ENCODE results near the gene LRRTM4. TPM values are rescaled to one million over a fixed set of nuclear protein-coding genes. Genes with fewer than 3 reads are reported as not detected.

LRRTM4 gene
- polyA plus RNA-seq, 1 of the 3 experiments (the other 2 are of a cell fraction): 0.10 TPM

DNA sequence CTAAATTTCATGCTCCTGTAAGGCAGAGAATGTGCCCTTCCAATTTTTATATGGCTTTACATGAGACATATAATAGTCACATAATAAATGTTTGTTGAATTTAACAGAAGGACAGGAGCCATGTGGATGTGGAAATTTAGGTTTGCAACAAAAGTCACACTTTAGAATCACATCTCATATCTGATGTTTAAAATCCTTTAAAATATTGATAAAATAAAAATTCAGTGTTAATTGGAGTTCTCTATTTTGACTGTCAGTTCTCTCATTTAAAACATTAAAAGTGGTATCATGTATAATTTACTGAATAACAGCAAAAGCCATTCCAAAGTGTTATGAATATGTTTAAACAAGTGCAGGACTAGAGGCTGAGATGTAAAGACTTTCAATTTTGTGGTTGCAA lies 594.1 kb downstream of the LRRTM4 start:
- no peaks in the 10 kb centered on the region for H3K9me2 ChIP-seq
- no peaks in the 10 kb centered on the region for H3K27me3 ChIP-seq (ENCODE audit: insufficient read depth)
- H3K4me3 ChIP-seq (ENCODE audit: low read depth in 2 of 2, low read length in 1 of 2): no peak overlapping the region
- DNase-seq: no peak
- H3K27ac ChIP-seq (ENCODE audit: low read depth in 2 of 2, low read length in 1 of 2): no peak overlapping the region
- no peaks in the 10 kb centered on the region for H3K79me2 ChIP-seq (ENCODE audit: insufficient read depth)
- no peaks in the 10 kb centered on the region for H3F3A ChIP-seq (replicated peaks; ENCODE audit: insufficient read depth)
- H3K36me3 ChIP-seq (replicated peaks in 1 of 2; ENCODE audit: control insufficient read depth in 1 of 2, insufficient read depth in 2 of 2, low read length in 1 of 2): no peaks in the 10 kb centered on the region
- no peaks in the 10 kb centered on the region; a peak in 1 of 4 replicates for H3K4me1 ChIP-seq (ENCODE audit: control insufficient read depth in 1 of 2, insufficient read depth in 2 of 2, low read depth in 1 of 2, low read length in 1 of 2)
- TF ChIP-seq CTCF (IDR thresholded peaks at IDR 0.05): no peak
- TF ChIP-seq PBX3 (IDR thresholded peaks at IDR 0.05): no peak
- TF ChIP-seq MXI1 (IDR thresholded peaks at IDR 0.05; ENCODE audit: low read depth, low read length): no peak
- TF ChIP-seq SMC3 (IDR thresholded peaks at IDR 0.05; ENCODE audit: low read depth, low read length): no peak
- no peak for TF ChIP-seq TEAD4 (IDR thresholded peaks at IDR 0.05; ENCODE audit: borderline replicate concordance, insufficient read depth)
- no peak for TF ChIP-seq GATA2 (CRISPR knock-in tag; IDR thresholded peaks at IDR 0.05)
- no peak for TF ChIP-seq RFX5 (IDR thresholded peaks at IDR 0.05; ENCODE audit: low read length)
- H3K9ac ChIP-seq: no peak overlapping the region
- H3K9me3 ChIP-seq: no peaks in the 10 kb centered on the region
- POLR2A ChIA-PET: no interaction called here
- H4K20me1 ChIP-seq (ENCODE audit: insufficient read depth): no peaks in the 10 kb centered on the region
- H3K4me2 ChIP-seq: no peak overlapping the region
- CTCF ChIA-PET: interaction anchor here (0.8 kb wide), 1 partner anchor 9 kb away, joined by 3 read pairs; no protein-coding TSS in a partner anchor
- no peak overlapping the region for H2AFZ ChIP-seq (ENCODE audit: low read depth)

DNA sequence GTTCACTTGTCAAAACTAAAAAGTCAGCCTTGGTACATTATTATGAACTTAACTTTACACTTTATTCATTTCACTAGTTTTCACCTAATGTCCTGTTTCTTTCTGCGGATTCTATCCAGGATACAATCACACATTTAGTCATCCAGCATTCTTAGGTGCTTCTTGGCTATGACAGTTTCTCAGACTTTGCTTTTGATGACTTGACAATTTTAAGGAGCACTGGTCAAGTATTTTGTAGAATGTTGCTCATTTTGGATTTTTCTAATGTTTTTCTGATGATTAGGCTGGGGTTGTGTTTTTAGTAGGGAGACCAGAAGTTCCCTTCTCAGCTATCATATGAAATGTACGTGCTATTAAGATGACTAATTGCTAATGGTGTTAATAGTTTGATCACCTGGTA lies 601.2 kb downstream of the LRRTM4 start:
- Histone ChIP-seq H3K4me2 (no peak overlapping the region), H3K27ac (ENCODE audit: low read depth in 2 of 2, low read length in 1 of 2) (no peak overlapping the region), H3F3A (replicated peaks; ENCODE audit: insufficient read depth) (no peaks in the 10 kb centered on the region), H3K4me1 (ENCODE audit: control insufficient read depth in 1 of 2, insufficient read depth in 2 of 2, low read depth in 1 of 2, low read length in 1 of 2) (no peaks in the 10 kb centered on the region), H3K27me3 (ENCODE audit: insufficient read depth) (no peaks in the 10 kb centered on the region), H3K9ac (no peak overlapping the region), H3K9me2 (no peaks in the 10 kb centered on the region), H3K79me2 (ENCODE audit: insufficient read depth) (no peaks in the 10 kb centered on the region), H2AFZ (ENCODE audit: low read depth) (no peak overlapping the region), H3K36me3 (replicated peaks in 1 of 2; ENCODE audit: control insufficient read depth in 1 of 2, insufficient read depth in 2 of 2, low read length in 1 of 2) (no peaks in the 10 kb centered on the region), H4K20me1 (ENCODE audit: insufficient read depth) (no peaks in the 10 kb centered on the region), H3K4me3 (ENCODE audit: low read depth in 2 of 2, low read length in 1 of 2) (no peak overlapping the region), H3K9me3 (no peaks in the 10 kb centered on the region)
- 37% methylated on average over 2 of the region's 2 CpGs for WGBS (ENCODE audit: low lambda C conversion rate)
- POLR2A ChIA-PET: no interaction called here
- no peak for DNase-seq
- CTCF ChIA-PET: no interaction called here
- TF ChIP-seq CTCF (IDR thresholded peaks at IDR 0.05) (no peak), MAX (IDR thresholded peaks at IDR 0.05; ENCODE audit: low read depth) (no peak), EP300 (IDR thresholded peaks at IDR 0.05; ENCODE audit: borderline replicate concordance in 1 of 2, low read depth in 1 of 2, low read length in 1 of 2) (no peak), ELF1 (IDR thresholded peaks at IDR 0.05) (no peak), GATA2 (CRISPR knock-in tag; IDR thresholded peaks at IDR 0.05) (no peak), FOSL2 (IDR thresholded peaks at IDR 0.05; ENCODE audit: borderline replicate concordance, low read depth) (no peak), POLR2AphosphoS5 (IDR thresholded peaks at IDR 0.05; ENCODE audit: low read depth, low read length) (no peak), JUND (IDR thresholded peaks at IDR 0.05) (no peak), RFX5 (IDR thresholded peaks at IDR 0.05; ENCODE audit: low read length) (no peak), USF1 (IDR thresholded peaks at IDR 0.05; ENCODE audit: borderline replicate concordance, low read depth) (no peak), FOXJ3 (CRISPR knock-in tag; IDR thresholded peaks at IDR 0.05) (no peak), EZH2phosphoT487 (IDR thresholded peaks at IDR 0.05; ENCODE audit: borderline replicate concordance, low read depth) (no peak), SIN3A (IDR thresholded peaks at IDR 0.05; ENCODE audit: borderline replicate concordance, low read depth, low read length) (no peak), MEF2A (IDR thresholded peaks at IDR 0.05; ENCODE audit: borderline replicate concordance, low read depth) (no peak)
- TF ChIP-seq, protein P1, sequence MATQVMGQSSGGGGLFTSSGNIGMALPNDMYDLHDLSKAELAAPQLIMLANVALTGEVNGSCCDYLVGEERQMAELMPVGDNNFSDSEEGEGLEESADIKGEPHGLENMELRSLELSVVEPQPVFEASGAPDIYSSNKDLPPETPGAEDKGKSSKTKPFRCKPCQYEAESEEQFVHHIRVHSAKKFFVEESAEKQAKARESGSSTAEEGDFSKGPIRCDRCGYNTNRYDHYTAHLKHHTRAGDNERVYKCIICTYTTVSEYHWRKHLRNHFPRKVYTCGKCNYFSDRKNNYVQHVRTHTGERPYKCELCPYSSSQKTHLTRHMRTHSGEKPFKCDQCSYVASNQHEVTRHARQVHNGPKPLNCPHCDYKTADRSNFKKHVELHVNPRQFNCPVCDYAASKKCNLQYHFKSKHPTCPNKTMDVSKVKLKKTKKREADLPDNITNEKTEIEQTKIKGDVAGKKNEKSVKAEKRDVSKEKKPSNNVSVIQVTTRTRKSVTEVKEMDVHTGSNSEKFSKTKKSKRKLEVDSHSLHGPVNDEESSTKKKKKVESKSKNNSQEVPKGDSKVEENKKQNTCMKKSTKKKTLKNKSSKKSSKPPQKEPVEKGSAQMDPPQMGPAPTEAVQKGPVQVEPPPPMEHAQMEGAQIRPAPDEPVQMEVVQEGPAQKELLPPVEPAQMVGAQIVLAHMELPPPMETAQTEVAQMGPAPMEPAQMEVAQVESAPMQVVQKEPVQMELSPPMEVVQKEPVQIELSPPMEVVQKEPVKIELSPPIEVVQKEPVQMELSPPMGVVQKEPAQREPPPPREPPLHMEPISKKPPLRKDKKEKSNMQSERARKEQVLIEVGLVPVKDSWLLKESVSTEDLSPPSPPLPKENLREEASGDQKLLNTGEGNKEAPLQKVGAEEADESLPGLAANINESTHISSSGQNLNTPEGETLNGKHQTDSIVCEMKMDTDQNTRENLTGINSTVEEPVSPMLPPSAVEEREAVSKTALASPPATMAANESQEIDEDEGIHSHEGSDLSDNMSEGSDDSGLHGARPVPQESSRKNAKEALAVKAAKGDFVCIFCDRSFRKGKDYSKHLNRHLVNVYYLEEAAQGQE (IDR thresholded peaks at IDR 0.05; ENCODE audit: low read depth, low read length): no peak

All from SK-N-SH (cell line).